Cerebellar cortex (tissue), 1 donor: ENCODE data around the gene LRCH1.
"Not testable (repeated sequence)": the region's sequence is repeated elsewhere in the genome, so short reads cannot be mapped to it uniquely, and the experiment has no call there.

Source experiments
- DNase-seq: peaks from one replicate; pipeline ENCODE4 v3.0.0-alpha.2; 2015; ENCODE audit warnings: low spot score

Gene LRCH1, protein sequence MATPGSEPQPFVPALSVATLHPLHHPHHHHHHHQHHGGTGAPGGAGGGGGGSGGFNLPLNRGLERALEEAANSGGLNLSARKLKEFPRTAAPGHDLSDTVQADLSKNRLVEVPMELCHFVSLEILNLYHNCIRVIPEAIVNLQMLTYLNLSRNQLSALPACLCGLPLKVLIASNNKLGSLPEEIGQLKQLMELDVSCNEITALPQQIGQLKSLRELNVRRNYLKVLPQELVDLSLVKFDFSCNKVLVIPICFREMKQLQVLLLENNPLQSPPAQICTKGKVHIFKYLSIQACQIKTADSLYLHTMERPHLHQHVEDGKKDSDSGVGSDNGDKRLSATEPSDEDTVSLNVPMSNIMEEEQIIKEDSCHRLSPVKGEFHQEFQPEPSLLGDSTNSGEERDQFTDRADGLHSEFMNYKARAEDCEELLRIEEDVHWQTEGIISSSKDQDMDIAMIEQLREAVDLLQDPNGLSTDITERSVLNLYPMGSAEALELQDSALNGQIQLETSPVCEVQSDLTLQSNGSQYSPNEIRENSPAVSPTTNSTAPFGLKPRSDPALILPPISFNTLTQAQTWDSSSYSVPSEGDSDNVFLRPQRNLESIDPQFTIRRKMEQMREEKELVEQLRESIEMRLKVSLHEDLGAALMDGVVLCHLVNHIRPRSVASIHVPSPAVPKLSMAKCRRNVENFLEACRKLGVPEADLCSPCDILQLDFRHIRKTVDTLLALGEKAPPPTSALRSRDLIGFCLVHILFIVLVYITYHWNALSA

GRCh38 chr13:46552889-46553520, at the start of gene LRCH1:
Gene LRCH1, plus strand, starts transcription at chr13:46553170. Its CDS starts 227 bp downstream, at chr13:46553397.
- DNase-seq: peak; percentile 83

- no peak for DNase-seq
Observed at GRCh38 chr13:46504036-46504435, 48.9 kb upstream of the LRCH1 start.

DNA sequence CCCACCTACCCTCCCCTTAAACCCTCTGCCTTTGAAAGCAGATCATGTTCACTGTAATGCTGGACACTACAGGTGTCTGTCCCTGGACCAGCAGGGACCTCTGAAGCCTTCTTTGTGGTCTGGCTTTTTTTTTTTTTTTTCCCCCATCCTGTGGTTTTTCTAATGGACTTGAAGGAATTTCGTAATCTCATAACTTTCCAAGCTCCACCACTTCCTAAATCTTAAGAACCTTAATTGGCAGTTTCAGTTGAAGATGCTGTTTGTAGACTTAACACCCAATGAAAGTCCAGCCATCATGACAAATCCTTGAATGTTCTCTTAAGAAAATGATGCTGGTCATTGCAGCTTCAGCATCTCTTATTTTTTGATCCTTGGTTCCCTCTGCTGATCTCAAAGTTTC, 45.0 kb upstream of the LRCH1 start:
- DNase-seq: no peak

- no peak for DNase-seq
Observed at GRCh38 chr13:46509981-46510380, 43.0 kb upstream of the LRCH1 start.

- no peak for DNase-seq
Observed at GRCh38 chr13:46515803-46516202, 37.2 kb upstream of the LRCH1 start.

DNA sequence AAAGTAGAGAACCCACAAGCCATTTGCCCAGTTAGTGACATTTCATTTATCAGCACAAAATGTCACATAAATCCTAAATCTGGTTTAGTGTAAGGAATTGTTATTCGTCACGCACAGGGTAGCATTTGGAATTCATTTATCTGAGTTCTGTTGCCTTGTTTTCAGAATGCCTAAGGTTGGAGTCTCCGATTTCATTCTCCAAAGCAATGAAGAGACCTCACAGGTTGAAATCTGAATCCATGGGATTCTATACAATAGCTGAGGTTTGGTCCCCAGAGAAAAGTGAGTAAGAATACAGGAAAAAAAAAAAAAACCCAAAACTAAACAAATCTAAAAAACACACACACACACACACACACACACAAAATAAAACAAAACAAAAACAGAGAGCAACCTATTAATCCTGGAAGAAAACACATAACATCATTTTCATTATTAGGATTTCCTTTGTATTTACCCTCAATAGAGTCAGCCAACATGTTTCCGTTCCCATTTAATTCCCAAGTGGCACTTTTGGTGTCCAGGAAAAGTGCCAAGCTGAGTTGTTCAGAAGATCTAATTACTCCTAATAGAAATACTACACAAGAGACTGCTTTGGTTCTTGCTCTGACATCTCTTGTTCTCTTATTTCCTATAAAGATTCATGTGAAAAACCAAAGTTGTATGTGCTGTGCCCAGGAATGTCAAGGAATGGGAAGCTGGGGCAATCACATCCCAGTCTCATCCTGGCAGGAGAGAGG, 36.2 kb upstream of the LRCH1 start:
- no peak for DNase-seq

DNA sequence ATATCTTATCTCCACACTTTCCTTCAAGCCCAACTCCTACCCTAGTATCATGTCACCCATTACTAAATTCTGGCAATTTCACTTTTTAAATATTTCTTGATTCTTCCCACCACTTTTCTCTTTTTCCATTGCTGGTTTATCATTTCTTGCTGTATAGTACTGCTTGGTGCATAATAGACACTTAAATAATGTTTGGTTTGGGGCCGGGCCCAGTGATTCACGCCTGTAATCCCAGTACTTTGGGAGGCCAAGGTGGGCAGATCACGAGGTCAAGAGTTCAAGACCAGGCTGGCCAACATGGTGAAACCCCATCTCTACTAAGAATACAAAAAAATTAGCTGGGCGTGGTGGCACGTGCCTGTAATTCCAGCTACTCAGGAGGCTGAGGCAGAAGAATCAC, 35.2 kb upstream of the LRCH1 start:
- not testable (repeated sequence) for DNase-seq

DNA sequence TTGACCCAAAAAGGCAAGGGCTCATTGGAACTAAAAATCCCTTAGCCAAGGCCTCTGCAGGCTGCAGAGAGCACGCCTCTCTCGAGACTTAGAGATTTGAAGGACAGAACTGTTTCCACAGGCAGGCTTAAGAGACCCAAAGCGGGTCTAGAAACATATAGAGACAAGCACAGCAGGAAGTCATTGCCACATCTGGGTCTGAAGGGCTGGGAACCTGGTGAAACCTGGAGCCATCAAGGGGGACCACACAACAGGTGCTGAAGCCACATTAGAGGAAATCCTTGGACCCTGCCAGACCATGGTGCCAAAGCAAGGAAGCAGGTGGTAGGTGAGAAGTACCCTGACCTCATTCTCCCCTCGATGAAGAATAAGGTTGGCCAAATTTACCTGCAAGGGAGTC, 33.8 kb upstream of the LRCH1 start:
- no peak for DNase-seq

- no peak for DNase-seq
Observed at GRCh38 chr13:46520166-46520565, 32.8 kb upstream of the LRCH1 start.

GRCh38 chr13:46521486-46521885, 31.5 kb upstream of the LRCH1 start:
- DNase-seq: no peak

DNA sequence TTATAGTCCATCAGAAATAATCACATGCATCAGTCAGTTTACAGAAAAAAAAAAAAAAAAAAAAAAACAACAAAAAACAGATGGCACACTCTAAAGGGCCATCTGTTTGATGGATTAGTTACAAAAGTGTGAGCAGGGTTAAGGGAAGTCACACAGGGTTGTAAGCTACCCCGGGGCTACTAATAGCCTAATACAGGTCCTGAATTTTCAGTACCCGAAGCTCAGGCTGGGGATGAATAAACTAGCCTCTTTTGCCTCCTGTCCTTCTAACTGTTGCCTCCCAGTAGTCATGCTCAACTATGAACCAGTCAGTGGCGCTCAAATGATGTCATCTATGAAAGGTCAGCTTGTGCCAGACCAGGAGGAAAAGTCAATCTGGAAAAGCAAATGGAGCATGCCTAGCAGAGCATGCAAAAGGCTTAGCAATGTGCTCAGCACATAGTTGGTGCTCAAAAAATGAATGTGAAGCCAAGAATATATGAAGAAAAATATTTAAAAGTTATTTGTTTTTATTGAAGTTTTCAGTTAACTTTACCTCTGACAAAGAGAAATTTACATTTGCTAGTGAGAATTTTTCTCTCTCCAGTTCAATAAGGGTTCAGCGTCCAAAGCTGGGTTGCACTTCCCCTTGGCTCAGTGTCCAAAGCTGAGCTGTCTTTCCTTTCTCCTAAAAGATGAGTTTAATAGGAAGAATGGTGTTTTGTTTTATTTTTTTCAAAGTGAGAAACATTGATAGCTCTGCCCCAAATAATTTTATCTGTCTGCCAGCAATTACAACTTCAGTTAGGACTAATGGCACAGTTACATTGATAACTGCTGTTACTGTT, 30.8 kb upstream of the LRCH1 start:
- DNase-seq: peak; percentile 90

GRCh38 chr13:46522748-46523030, 30.3 kb upstream of the LRCH1 start:
- peak; percentile 14 for DNase-seq

- DNase-seq: peak; percentile 39
Observed at GRCh38 chr13:46523972-46524752, 28.8 kb upstream of the LRCH1 start.

- DNase-seq: no peak
Observed at GRCh38 chr13:46526100-46526735, 26.8 kb upstream of the LRCH1 start.

GRCh38 chr13:46526740-46527139, 26.2 kb upstream of the LRCH1 start:
- DNase-seq: no peak

DNA sequence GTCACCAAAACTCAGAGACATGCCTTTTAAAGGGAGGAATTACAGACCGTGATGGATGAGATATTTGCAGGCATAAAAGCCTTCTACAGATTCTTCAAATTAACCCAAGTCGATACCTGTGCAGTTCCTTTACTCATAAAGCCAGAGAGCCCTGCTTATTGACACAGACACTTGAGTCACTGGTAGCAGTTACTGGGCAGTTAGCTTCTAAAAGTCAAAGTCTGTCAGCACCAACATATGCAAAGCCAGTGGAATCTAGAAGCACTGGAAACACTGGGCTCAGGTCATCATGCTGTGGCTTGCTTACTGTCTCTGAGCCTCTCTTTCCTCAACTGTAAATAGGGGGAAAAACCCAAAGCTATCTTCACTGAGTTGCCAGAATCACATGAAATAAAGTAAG, 25.7 kb upstream of the LRCH1 start:
- DNase-seq: no peak

- peak; percentile 36 for DNase-seq
Observed at GRCh38 chr13:46529216-46529919, 23.6 kb upstream of the LRCH1 start.

DNA sequence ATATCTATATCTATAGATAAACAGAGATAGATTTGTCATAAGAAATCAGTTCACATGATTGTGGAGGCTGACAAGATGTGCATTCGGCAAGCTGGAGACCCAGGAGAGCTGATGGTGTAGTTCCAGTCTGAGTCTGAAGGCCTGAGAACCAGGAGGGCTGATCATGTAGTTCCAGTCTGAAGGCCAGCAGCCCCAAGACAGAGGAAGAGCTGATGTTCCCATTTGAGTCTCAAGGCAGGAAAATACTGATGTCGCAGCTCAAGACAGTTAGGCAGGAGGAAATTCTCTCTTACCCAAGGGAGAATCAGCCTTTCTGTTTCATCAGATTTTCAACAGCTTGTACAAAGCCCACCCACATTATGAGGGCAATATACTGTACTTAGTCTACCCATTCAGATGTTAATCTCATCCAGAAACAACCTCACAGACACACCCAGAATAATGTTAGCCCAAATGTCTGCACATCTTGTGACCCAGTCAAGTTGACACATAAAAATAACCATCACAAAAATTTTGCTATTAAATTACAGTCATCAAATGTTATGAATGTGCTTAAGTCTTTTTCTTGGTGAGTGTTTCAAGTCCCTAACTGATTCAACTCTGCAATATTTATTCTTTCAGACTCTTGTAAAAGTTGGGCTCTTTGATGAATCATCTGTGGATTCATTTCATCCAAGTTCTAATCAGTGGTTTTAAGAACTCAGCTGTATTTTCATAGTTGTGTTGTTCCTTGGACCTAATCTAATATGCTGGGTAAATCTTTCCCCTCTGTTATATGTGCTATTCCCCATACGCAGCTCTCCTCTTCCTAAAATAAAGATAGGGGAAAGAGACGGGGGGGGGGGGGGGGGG, 22.7 kb upstream of the LRCH1 start:
- DNase-seq: no peak

DNA sequence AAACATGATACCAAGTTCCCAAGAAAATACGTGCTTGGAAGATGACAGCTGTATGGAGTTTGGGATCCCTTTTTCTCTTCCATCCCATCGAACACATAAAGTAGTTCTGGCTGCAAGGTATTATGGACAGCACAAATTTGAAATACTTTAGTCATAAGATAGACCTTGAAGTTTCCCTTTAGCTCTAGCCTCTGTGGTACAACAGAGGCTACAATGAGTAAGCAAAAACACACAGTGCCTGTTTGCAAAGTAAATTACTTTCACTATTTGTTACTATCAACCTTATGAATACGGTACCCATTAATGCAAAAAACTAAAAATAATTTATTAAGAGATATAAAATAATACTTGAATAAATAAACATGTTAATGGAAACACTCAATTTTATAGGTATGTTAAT, 21.0 kb upstream of the LRCH1 start:
- no peak for DNase-seq
